H1 (cell line): ENCODE data around the gene OVCA2. TPM values are rescaled to one million over a fixed set of nuclear protein-coding genes. Genes with fewer than 3 reads are reported as not detected.

Experiments
- BACH1 ChIP-seq: IDR thresholded peaks from 2 replicates; pipeline ENCODE4 v1.6.1; 2012; ENCODE audit warnings: low read length, improper control_type of control experiment
- EGR1 ChIP-seq: IDR thresholded peaks from 2 replicates; pipeline ENCODE4 v1.6.1; 2011; ENCODE audit warnings: low read depth, low read length, borderline replicate concordance
- EP300 ChIP-seq, 2 experiments: IDR thresholded peaks; 1 replicate in 1 of 2; 2 replicates in 1 of 2; pipeline ENCODE4 v1.6.1; 2011 to 2012; ENCODE audit warnings: low read depth in 2 of 2, low read length in 2 of 2, mild to moderate bottlenecking in 2 of 2, borderline replicate concordance in 1 of 2, inconsistent platforms in 1 of 2, moderate library complexity in 1 of 2
- GABPA ChIP-seq: IDR thresholded peaks from 2 replicates; pipeline ENCODE4 v1.6.1; 2011; ENCODE audit warnings: mild to moderate bottlenecking, low read length, moderate library complexity, borderline replicate concordance; ENCODE audit not compliant: insufficient read depth
- GTF2F1 ChIP-seq: IDR thresholded peaks from 2 replicates; pipeline ENCODE4 v1.6.1; 2012; ENCODE audit warnings: low read depth, low read length, improper control_type of control experiment, borderline replicate concordance
- KDM4A ChIP-seq: IDR thresholded peaks from one replicate; pipeline ENCODE4 v1.7.1; 2012; ENCODE audit warnings: low read depth, mild to moderate bottlenecking, moderate library complexity, low read length, inconsistent platforms; ENCODE audit not compliant: severe bottlenecking
- NANOG ChIP-seq: IDR thresholded peaks from 2 replicates; pipeline ENCODE4 v1.6.1; 2011; ENCODE audit warnings: low read length, low read depth, mild to moderate bottlenecking, inconsistent platforms; ENCODE audit not compliant: insufficient read depth, poor library complexity, severe bottlenecking
- PHF8 ChIP-seq: fragments of 200-600 bp; sonication (generic); conservative IDR thresholded peaks from 2 replicates; pipeline ENCODE4 v1.7.1; 2012; ENCODE audit warnings: low read depth, mild to moderate bottlenecking, inconsistent platforms, low read length, moderate library complexity
- SAP30 ChIP-seq: fragments of 300-600 bp; sonication (generic); IDR thresholded peaks from 2 replicates; pipeline ENCODE4 v1.7.1; 2012; ENCODE audit warnings: low read length, moderate library complexity, mild to moderate bottlenecking, inconsistent platforms; ENCODE audit not compliant: insufficient read depth, insufficient replicate concordance
- SP1 ChIP-seq: IDR thresholded peaks from 2 replicates; pipeline ENCODE4 v1.6.1; 2011; ENCODE audit warnings: low read depth, low read length
- TEAD4 ChIP-seq: IDR thresholded peaks from 2 replicates; pipeline ENCODE4 v1.6.1; 2012; ENCODE audit warnings: low read depth, low read length, inconsistent platforms, mixed read lengths
- polyA plus RNA-seq, 7 experiments: library from polyadenylated mRNA; depleted of rRNA in 3 of 7; stranded (reverse) in 5 of 7; unstranded in 2 of 7; fragments of >200 nt in 5 of 7; fragments of 200-250 nt in 2 of 7; gene quantifications; 1 replicate in 5 of 7; 2 replicates in 1 of 7; 4 replicates in 1 of 7; pipeline versions ENCODE4 v1.2.1 to v1.2.3, GENCODE V29; 2011 to 2013; ENCODE audit warnings: missing spikeins in 2 of 7, mixed read lengths in 2 of 7
- total RNA-seq: library from RNA; stranded (reverse); fragmentation: NEBNext Ultra II Directional; extraction: Animal tissue kit (Norgen Biotek cat#: 25700); gene quantifications from 2 replicates; pipeline ENCODE4 v1.2.1, GENCODE V29; 2021
- TF ChIP-seq, protein P1 (sequence below): fragments of 300-600 bp; sonication (generic); IDR thresholded peaks from 2 replicates; pipeline ENCODE4 v1.7.1; 2012; ENCODE audit warnings: low read length, moderate library complexity, mild to moderate bottlenecking, inconsistent platforms; ENCODE audit not compliant: insufficient replicate concordance

The OVCA2 gene
- total and polyA plus RNA-seq, 2 of the 8 experiments (the other 6 are each of a cell fraction or from before 2014, with no cell fraction given): 15.3 to 37.0 TPM

DNA sequence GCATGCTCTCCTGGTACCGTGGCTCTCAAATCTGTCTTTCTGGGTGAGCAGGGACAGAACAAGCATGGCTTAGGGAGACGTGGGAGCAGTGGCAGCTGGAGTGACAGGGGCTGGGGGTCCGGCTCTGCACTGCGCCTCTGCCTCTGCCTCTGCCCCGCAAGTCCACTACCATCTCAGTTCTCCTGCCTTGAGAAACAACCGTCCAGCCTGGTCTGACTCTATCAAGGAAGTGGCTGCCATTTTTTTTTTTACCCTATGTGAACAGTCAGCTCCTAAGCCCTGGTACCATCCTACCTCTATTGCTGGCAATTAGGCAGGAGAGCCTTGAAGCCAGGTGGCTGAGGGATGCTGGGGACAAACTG, 29.2 kb downstream of the OVCA2 start (continued):
- TF ChIP-seq, protein P1, sequence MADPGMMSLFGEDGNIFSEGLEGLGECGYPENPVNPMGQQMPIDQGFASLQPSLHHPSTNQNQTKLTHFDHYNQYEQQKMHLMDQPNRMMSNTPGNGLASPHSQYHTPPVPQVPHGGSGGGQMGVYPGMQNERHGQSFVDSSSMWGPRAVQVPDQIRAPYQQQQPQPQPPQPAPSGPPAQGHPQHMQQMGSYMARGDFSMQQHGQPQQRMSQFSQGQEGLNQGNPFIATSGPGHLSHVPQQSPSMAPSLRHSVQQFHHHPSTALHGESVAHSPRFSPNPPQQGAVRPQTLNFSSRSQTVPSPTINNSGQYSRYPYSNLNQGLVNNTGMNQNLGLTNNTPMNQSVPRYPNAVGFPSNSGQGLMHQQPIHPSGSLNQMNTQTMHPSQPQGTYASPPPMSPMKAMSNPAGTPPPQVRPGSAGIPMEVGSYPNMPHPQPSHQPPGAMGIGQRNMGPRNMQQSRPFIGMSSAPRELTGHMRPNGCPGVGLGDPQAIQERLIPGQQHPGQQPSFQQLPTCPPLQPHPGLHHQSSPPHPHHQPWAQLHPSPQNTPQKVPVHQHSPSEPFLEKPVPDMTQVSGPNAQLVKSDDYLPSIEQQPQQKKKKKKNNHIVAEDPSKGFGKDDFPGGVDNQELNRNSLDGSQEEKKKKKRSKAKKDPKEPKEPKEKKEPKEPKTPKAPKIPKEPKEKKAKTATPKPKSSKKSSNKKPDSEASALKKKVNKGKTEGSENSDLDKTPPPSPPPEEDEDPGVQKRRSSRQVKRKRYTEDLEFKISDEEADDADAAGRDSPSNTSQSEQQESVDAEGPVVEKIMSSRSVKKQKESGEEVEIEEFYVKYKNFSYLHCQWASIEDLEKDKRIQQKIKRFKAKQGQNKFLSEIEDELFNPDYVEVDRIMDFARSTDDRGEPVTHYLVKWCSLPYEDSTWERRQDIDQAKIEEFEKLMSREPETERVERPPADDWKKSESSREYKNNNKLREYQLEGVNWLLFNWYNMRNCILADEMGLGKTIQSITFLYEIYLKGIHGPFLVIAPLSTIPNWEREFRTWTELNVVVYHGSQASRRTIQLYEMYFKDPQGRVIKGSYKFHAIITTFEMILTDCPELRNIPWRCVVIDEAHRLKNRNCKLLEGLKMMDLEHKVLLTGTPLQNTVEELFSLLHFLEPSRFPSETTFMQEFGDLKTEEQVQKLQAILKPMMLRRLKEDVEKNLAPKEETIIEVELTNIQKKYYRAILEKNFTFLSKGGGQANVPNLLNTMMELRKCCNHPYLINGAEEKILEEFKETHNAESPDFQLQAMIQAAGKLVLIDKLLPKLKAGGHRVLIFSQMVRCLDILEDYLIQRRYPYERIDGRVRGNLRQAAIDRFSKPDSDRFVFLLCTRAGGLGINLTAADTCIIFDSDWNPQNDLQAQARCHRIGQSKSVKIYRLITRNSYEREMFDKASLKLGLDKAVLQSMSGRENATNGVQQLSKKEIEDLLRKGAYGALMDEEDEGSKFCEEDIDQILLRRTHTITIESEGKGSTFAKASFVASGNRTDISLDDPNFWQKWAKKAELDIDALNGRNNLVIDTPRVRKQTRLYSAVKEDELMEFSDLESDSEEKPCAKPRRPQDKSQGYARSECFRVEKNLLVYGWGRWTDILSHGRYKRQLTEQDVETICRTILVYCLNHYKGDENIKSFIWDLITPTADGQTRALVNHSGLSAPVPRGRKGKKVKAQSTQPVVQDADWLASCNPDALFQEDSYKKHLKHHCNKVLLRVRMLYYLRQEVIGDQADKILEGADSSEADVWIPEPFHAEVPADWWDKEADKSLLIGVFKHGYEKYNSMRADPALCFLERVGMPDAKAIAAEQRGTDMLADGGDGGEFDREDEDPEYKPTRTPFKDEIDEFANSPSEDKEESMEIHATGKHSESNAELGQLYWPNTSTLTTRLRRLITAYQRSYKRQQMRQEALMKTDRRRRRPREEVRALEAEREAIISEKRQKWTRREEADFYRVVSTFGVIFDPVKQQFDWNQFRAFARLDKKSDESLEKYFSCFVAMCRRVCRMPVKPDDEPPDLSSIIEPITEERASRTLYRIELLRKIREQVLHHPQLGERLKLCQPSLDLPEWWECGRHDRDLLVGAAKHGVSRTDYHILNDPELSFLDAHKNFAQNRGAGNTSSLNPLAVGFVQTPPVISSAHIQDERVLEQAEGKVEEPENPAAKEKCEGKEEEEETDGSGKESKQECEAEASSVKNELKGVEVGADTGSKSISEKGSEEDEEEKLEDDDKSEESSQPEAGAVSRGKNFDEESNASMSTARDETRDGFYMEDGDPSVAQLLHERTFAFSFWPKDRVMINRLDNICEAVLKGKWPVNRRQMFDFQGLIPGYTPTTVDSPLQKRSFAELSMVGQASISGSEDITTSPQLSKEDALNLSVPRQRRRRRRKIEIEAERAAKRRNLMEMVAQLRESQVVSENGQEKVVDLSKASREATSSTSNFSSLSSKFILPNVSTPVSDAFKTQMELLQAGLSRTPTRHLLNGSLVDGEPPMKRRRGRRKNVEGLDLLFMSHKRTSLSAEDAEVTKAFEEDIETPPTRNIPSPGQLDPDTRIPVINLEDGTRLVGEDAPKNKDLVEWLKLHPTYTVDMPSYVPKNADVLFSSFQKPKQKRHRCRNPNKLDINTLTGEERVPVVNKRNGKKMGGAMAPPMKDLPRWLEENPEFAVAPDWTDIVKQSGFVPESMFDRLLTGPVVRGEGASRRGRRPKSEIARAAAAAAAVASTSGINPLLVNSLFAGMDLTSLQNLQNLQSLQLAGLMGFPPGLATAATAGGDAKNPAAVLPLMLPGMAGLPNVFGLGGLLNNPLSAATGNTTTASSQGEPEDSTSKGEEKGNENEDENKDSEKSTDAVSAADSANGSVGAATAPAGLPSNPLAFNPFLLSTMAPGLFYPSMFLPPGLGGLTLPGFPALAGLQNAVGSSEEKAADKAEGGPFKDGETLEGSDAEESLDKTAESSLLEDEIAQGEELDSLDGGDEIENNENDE: no peak
- TF ChIP-seq NANOG (no peak), KDM4A (no peak), BACH1 (no peak), SAP30 (no peak), PHF8 (no peak), GTF2F1 (no peak), TEAD4 (no peak), SP1 (no peak), EP300 (IDR thresholded peaks at IDR 0.05; ENCODE audit: borderline replicate concordance in 1 of 2, low read depth in 2 of 2, low read length in 2 of 2) (no peak), EGR1 (no peak), GABPA (no peak)
